Central memory CD4-positive, alpha-beta T cell (primary cell): ENCODE results near the gene WBP1L.

ENCODE experiments used
- DNase-seq: peaks from one replicate; pipeline ENCODE4 v3.0.0; 2022

WBP1L gene

GRCh38 chr10:102759497-102760210, 15.9 kb downstream of the WBP1L start:
- no peak for DNase-seq

- no peak for DNase-seq
Measured at GRCh38 chr10:102761981-102762380, 18.2 kb downstream of the WBP1L start.

- DNase-seq = no peak
Measured at GRCh38 chr10:102762401-102763015, 18.8 kb downstream of the WBP1L start.

GRCh38 chr10:102763037-102763607, 19.4 kb downstream of the WBP1L start:
- DNase-seq = no peak

- no peak for DNase-seq
Measured at GRCh38 chr10:102764470-102765161, 20.9 kb downstream of the WBP1L start.

- no peak for DNase-seq
Measured at GRCh38 chr10:102765336-102765735, 21.6 kb downstream of the WBP1L start.

GRCh38 chr10:102767428-102768160, 23.8 kb downstream of the WBP1L start:
- DNase-seq = no peak

GRCh38 chr10:102769375-102770107, 25.8 kb downstream of the WBP1L start:
- no peak for DNase-seq

- no peak for DNase-seq
Measured at GRCh38 chr10:102770108-102770482, 26.3 kb downstream of the WBP1L start.

GRCh38 chr10:102770792-102771191, 27.0 kb downstream of the WBP1L start:
- DNase-seq = no peak

- no peak for DNase-seq
Measured at GRCh38 chr10:102773320-102773719, 29.6 kb downstream of the WBP1L start.

GRCh38 chr10:102773986-102774385, 30.2 kb downstream of the WBP1L start:
- peak; percentile 25 for DNase-seq

GRCh38 chr10:102775201-102775934, 31.6 kb downstream of the WBP1L start:
- DNase-seq = no peak

- DNase-seq = peak; percentile 8
Measured at GRCh38 chr10:102775935-102776669, 32.4 kb downstream of the WBP1L start.

GRCh38 chr10:102776779-102777456, 33.2 kb downstream of the WBP1L start:
- DNase-seq = no peak

- DNase-seq = no peak
Measured at GRCh38 chr10:102777711-102778453, 34.1 kb downstream of the WBP1L start.

GRCh38 chr10:102778781-102779180, 35.0 kb downstream of the WBP1L start:
- DNase-seq = no peak

- DNase-seq = no peak
Measured at GRCh38 chr10:102779680-102780526, 36.2 kb downstream of the WBP1L start.

- no peak for DNase-seq
Measured at GRCh38 chr10:102780527-102780808, 36.7 kb downstream of the WBP1L start.
